Astrocyte (in vitro differentiated cells and primary cell): Measurements from ENCODE around the gene TTC34.

Experiments used
- EZH2 ChIP-seq: IDR thresholded peaks from 2 replicates; pipeline ENCODE4 v1.6.1; 2012; ENCODE audit warnings: mild to moderate bottlenecking, low read length, inconsistent platforms; ENCODE audit not compliant: insufficient read depth
- TF ChIP-seq, protein P1 (sequence below): IDR thresholded peaks from 2 replicates; pipeline ENCODE4 v1.5.1; 2011; ENCODE audit warnings: low read depth, mild to moderate bottlenecking, inconsistent platforms, low read length, moderate library complexity; ENCODE audit not compliant: insufficient read depth

DNA sequence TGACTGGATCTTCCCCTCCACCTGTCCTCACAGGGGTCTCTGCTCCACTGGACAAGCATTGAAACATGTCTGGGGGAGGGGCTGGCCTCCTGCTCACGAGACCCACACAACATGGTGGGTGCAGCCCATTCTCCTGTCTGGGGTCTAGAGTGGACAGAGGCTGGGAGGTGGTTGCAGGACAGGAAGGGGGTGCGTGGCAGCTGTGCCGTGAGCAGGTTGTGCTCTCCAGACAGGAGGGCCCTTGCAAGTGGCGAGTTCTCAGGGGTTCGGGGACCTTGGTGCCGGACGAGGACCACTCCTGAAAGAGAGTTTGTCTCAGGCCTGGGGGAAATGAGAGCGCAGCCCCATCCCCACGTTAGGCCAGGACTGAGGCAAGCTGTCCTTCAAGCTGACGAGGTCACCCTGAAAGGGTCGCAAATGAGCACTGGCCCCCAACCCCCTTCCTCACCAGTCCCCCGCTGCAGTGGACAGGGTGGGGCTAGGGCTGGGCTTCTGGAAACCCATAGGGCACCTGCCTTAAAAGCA is 21.2 kb upstream of the TTC34 start:
- TF ChIP-seq EZH2 = no peak
- TF ChIP-seq, protein P1, sequence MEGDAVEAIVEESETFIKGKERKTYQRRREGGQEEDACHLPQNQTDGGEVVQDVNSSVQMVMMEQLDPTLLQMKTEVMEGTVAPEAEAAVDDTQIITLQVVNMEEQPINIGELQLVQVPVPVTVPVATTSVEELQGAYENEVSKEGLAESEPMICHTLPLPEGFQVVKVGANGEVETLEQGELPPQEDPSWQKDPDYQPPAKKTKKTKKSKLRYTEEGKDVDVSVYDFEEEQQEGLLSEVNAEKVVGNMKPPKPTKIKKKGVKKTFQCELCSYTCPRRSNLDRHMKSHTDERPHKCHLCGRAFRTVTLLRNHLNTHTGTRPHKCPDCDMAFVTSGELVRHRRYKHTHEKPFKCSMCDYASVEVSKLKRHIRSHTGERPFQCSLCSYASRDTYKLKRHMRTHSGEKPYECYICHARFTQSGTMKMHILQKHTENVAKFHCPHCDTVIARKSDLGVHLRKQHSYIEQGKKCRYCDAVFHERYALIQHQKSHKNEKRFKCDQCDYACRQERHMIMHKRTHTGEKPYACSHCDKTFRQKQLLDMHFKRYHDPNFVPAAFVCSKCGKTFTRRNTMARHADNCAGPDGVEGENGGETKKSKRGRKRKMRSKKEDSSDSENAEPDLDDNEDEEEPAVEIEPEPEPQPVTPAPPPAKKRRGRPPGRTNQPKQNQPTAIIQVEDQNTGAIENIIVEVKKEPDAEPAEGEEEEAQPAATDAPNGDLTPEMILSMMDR = no peak
